RKO (cell line): Measurements from ENCODE around the gene ZNF566.

Experiments
- DNase-seq: peaks from one replicate; pipeline ENCODE4 v3.0.0-alpha.2; 2016; ENCODE audit warnings: low spot score

Gene ZNF566

DNA sequence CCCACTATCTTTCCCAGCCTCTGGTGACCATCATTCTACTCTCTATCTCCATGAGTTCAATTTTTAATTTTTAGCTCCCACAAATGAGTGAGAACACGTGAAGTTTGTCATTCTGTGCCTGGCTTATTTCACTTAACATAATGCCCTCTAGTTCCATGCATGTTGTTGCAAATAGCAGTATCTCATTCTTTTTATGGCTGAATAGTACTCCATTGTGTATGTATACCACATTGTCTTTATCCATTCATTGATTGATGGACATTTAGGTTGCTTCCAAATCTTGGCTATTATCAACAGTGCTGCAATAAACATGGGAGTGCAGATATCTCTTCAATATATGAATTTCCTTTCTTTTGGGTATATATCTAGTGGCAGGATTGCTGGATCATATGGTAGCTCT, 48.0 kb downstream of the ZNF566 start:
- DNase-seq: no peak

DNA sequence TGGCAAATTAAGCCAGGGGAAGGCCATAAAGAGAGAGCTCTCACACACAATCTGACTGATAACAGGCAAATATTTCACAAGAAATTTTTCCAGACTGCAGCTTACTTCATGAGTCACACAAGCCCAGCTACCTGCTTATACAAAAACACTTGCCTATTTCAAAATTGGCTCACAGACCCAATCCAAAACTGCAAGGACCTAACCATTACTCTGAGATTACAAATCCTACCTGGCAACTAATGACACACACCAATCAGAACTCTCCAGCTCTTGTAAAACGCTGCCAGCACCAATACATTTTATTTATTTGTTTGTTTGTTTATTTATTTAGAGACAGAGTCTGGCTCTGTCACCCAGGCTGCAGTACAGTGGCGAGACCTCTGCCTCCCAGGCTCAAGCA, 52.8 kb downstream of the ZNF566 start:
- DNase-seq: peak; percentile 37

DNA sequence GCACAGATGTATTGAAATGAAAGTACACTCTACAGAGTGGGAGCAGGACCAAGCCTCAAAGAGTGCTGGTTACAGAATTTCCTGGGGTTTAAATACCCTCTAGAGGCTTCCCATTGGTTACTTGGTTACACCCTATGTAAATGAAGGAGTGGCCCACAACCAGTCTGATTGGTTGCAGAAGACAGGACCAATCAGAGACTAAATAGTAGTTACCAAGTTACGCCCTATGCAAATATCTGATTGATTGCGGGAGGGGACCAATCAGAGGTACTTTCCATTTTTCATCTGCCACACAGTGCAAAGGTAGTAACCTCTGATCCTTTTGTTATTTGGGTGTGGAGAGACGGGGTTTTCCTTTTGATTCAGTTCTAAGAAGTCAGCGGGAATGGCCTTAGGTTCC, 65.4 kb downstream of the ZNF566 start:
- peak; percentile 26 for DNase-seq

DNA sequence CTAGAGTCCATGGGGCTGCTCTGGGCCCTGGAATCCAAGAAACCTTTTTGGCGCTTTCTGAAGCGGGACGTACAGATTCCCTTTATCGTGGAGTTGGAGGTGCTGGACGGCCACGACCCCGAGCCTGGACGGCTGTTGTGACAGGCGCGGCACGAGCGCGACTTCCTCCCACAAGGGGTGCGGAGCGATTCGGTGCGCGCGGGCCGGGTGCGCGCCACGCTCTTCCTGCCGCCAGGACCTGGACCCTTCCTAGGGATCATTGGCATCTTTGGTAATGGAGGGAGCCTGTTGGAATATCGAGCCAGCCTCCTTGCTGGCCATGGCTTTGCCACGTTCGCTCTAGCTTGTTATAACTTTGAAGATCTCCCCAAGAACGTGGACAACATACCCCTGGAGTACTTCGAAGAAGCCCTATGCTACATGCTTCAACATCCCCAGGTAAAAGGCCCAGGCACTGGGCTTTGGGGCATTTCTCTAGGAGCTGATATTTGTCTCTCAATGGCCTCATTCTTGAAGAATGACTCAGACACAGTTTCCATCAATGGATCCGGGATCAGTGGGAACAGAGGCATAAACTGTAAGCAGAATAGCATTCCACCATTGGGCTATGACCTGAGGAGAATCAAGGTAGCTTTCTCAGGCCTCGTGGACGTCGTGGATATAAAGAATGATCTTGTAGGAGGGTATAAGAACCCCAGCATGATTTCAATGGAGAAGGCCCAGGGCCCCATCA, 67.4 kb downstream of the ZNF566 start:
- DNase-seq: no peak

DNA sequence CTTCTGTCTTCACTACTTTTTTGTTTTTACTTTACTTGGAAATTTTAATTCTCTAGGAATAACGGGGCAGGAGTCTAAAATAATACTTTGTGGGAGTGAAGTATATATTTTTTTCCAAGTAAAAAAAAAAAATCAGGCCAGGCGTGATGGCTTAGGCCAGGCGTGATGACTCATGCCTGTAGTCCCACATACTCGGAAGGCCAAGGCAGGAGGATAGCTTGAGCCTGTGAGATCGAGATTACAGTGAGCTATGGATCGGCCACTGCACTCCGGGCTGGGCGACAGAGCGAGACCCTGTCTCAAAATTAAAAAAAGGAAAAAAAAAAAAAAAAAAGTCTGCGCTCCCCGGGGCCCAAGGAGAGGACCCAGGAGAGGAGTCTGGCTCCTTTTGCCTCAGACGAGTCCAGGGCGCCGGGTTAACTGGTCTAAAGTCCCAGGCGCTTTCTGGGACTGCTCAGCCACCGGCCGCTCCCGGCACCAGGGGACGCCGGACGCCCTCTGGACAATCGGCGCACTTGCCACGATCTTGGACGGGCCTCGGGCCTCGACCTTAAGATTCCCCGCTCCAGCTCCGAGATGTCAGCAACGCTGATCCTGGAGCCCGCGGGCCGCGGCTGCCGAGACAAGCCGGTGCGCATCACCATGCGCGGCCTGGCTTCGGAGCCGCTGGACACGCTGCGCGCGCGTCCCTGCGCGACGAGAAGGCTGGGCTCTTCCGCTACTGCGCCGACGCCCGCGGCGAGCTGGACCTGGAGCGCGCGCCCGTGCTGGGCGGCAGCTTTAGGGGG, 68.2 kb downstream of the ZNF566 start:
- DNase-seq: no peak

DNA sequence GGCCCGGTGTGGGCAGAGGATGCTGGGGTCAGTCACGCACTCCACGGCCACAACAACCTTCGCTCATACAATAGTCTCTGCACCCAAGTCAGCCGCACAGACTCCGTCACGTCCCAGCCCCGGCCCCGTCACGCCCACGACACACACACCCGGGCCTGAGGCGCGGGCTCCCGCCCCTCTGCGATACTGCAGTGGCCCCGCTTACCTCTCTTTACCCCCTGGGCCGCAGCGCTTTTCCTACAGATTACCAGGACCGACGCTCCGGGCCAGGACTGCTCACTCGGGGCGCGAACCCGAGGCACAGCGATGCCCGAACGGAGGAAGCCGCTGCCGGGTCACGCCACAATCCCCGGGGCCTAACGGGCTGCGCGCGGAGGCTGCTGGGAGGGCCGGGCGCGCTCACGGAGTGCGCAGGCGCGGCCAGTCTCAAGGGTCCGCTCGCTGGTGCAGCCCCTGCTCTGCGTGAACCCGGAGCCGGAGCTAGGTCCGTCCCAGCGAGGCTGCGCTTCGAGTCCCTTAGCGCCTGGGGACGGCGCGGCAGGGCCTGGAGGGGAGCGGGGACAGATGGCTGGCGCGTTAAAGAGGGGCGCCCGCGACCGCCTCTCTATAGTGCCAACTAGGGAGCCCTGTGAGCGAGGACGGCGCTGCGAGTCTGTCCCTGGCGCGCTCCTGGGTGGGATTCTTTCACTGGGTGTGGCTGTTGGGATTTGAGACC, 70.9 kb downstream of the ZNF566 start, which contains the start of gene ZFP82:
Gene ZFP82, minus strand, starts transcription at position 358 of the 715 bp plus-strand sequence. CDS start 8,855 bp downstream, outside the sequence.
- DNase-seq: no peak

DNA sequence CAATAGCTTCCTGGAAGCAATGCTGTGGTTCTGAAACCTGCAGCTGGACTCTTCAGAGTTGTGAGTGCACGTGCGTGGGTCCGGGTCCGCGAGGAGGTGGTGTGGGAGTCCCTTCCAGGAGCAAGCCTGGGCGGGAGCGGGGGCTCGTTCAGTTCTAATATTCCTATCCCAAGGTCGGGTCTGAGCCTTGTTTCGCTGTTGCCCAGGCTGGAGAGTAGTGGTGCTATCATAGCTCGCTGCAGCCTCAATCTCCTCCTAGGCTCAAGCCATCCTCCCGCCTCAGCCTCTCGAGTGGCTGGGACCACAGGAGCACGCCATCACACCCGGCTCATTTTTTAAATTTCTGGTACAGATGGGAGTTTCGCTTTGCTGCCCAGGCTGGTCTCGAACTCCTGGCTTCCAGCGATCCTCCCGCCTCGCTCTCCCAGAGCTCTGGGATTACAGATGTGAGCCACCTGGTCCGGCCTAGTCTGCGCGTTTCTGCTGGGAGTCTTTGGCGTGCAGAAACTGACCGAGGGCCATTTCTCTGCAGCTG, 71.5 kb downstream of the ZNF566 start:
- no peak for DNase-seq

DNA sequence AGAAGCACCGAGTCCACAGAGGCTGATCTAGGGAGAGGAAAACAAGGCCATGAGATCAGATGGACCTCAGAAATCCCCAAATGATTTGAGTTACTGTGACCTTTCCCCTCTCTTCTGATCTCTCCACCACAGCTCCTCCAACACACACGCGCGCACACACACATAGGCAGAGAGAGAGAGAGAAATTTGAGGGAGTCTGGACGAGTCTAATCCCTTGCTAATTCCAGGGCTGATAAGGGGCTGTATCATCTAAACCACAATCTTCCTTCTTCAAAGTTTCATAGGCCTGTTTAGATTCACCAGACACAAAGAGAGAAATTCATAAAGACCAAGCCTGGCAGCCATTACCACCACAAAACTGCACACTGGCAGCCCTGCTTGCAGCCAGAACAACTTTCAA, 79.5 kb downstream of the ZNF566 start:
- no peak for DNase-seq

DNA sequence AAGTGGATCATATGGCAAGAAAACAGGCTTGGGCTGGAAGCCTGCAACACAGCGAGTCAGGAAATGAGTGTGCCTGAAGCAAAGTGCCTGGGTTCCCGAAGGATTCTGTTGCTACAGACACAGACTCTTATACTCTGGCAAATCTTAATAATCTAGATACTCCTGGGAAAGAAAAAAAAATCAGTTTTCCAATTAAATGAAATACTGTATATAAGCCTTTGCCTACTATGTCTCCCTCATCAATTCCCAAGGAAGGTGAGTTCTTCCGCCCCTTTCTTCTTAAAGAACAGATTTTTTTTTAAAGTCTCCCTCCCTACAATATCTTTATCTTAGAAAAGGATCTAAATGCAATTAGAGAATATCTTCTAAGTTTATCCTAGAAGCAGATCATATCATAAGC, 81.3 kb downstream of the ZNF566 start:
- DNase-seq: no peak

DNA sequence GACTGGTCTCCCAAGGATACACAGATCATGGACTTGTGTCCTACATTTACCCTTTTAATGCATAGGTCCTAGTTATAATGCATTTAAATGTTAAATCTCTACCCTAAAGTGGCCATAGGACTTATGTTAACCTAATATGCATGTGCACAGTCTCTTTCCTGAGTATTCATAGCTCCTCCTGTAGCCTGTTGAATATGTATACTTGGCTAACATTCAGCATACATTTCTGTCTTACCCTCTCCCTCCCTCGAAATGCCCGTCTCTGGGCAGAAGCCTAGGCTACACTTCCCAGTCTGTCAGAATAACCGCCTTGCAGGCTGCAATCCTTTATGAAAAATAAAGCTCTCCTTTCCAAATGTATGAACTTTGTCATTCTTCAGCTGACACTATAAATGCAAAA, 84.9 kb downstream of the ZNF566 start:
- DNase-seq: no peak

DNA sequence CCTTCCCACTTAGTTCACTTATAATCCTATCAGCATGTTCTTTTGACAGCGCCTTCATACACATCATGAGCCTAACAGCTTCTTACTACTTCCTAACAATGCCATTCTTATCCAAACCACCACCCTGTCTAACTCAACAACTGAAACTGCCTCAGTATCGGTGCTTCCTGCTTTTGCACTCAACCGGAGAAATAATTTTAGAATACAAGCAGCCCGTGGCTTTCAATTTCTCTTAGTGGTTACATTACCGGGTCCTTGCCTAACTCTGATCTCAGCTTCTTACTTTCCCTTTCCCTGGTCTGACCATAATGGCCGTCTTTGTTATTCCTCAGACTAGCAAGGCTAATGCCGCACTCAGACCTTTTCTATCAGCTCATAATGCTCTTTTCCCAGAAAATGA, 87.9 kb downstream of the ZNF566 start:
- DNase-seq: no peak

DNA sequence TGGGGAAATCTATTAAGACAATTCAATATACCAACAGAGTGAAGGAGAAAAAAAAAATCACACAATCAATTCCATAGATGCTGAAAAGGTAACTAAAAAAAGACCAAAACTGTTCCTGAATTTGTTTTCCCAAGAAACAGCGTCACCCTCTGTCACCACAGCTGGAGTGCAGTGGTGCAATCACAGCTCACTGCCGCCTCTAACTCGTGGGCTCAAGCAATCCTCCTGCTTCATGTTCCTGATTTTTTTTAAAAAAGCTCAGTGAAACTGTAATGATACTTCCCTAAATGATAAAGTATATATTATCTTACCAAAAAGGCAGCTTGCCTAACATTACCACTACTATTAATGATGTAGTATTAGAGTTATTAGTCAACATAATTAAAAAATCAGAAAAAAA, 90.8 kb downstream of the ZNF566 start:
- no peak for DNase-seq
